Activated CD8-positive, alpha-beta T cell treated with anti-CD3 and anti-CD28 coated beads for 36 hours (primary cell): ENCODE data around the gene NACA. TPM values are rescaled to one million over a fixed set of nuclear protein-coding genes. Genes with fewer than 3 reads are reported as not detected.
"Not testable (repeated sequence)": the region's sequence is repeated elsewhere in the genome, so short reads cannot be mapped to it uniquely, and the experiment has no call there.

Source experiments
- ATAC-seq: fragments of 200-7000 bp; cut with Tn5 transposase; one replicate; pipeline ENCODE4 v1.10.0; 2021; ENCODE audit warnings: mild to moderate bottlenecking, moderate library complexity
- CTCF ChIA-PET: fragments of 350-600 bp; sonication (Branson Sonifier 250); formaldehyde crosslinking; loops from one replicate; lab custom pipeline; 2021; ENCODE audit warnings: antibody characterized with exemption; lab: Charles Lee
- POLR2A ChIA-PET: fragments of 350-600 bp; sonication (Branson Sonifier 250); formaldehyde crosslinking; loops from one replicate; lab custom pipeline; 2021; ENCODE audit warnings: antibody characterized with exemption; lab: Charles Lee
- DNase-seq: peaks from one replicate; pipeline ENCODE4 v3.0.0-alpha.2; 2020
- H3K27ac Mint-ChIP-seq: one replicate; pipeline ENCODE4 v1.8.0; 2021; ENCODE audit warnings: mild to moderate bottlenecking, mixed read lengths
- H3K27me3 Mint-ChIP-seq: one replicate; pipeline ENCODE4 v1.8.0; 2021; ENCODE audit warnings: mixed read lengths
- H3K36me3 Mint-ChIP-seq: one replicate; pipeline ENCODE4 v1.8.0; 2021; ENCODE audit warnings: low read depth, mixed read lengths
- H3K4me1 Mint-ChIP-seq: one replicate; pipeline ENCODE4 v1.8.0; 2021; ENCODE audit warnings: low read depth, mixed read lengths
- H3K4me3 Mint-ChIP-seq: one replicate; pipeline ENCODE4 v1.8.0; 2021; ENCODE audit warnings: mild to moderate bottlenecking, moderate library complexity, mixed read lengths
- H3K9me3 Mint-ChIP-seq: one replicate; pipeline ENCODE4 v1.8.0; 2021; ENCODE audit warnings: mixed read lengths
- CTCF ChIP-seq: fragments of 200-600 bp; IDR thresholded peaks from one replicate; pipeline ENCODE4 v1.8.0; 2022; ENCODE audit warnings: antibody characterized with exemption, mild to moderate bottlenecking
- intact Hi-C: fragments of 100-400 bp; cut with micrococcal nuclease; formaldehyde crosslinking; loops from one replicate; pipeline ENCODE4 v1.10.0; 2022
- total RNA-seq, 2 experiments: library from RNA; stranded (reverse); gene quantifications; one replicate each; pipeline ENCODE4 v1.2.3, GENCODE V29; 2021

Gene NACA
- total RNA-seq, 2 experiments from 2014 or later = 1,203 to 1,221 TPM

DNA sequence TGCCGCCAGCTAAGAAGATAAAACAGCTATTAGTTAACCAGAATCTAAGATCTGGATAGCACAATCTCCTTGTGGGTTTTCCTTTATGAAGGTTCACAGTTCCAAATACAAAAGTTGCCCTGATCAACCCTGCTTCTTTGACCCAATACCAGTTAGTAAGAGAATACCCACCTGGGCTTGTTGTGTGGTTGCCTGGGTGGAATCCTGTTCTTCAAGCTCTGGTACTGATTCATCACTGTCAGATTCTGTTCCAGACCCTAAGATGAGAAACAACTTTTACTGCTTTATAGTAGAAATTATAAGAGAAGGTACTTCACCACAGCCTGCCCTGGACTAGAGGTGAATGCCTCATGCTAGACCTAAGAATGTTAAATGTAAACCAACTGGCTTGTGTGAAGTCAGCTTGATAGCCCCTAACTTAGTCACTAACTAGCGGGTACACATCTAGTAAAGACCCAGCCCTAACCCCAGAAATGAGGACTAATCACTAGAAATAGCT lies 10.6 kb downstream of the NACA start:
- DNase-seq = no peak
- H3K9me3 Mint-ChIP-seq = no peaks in the 10 kb centered on the region
- intact Hi-C loops = no loop called here
- no peak for ATAC-seq
- no peak overlapping the region for H3K4me3 Mint-ChIP-seq
- CTCF ChIA-PET = interaction anchor here (1.5 kb wide), 1 partner anchor 30 kb away, joined by 5 read pairs; no protein-coding TSS in a partner anchor
- POLR2A ChIA-PET = interaction anchor here (0.6 to 1.7 kb wide), 8 partner anchors 14 to 1636 kb away, joined by 3 to 9 read pairs (median 3); no protein-coding TSS in a partner anchor
- H3K4me1 Mint-ChIP-seq = peaks cover 40% of the 10 kb centered on the region
- TF ChIP-seq CTCF = no peak
- peaks cover 66% of the 10 kb centered on the region for H3K36me3 Mint-ChIP-seq
- H3K27me3 Mint-ChIP-seq = no peaks in the 10 kb centered on the region
- H3K27ac Mint-ChIP-seq = peak overlapping the region; percentile 72

- Mint-ChIP-seq H3K27me3 (no peaks in the 10 kb centered on the region), H3K36me3 (peaks cover 57% of the 10 kb centered on the region), H3K27ac (no peak overlapping the region), H3K4me1 (peaks cover 30% of the 10 kb centered on the region), H3K4me3 (no peak overlapping the region), H3K9me3 (no peaks in the 10 kb centered on the region)
- intact Hi-C loops = no loop called here
- ChIA-PET CTCF (interaction anchor here (1.5 kb wide), 1 partner anchor 9 kb away, joined by 4 read pairs; no protein-coding TSS in a partner anchor), POLR2A (interaction anchor here (0.7 to 1.8 kb wide), 5 partner anchors 10 to 56 kb away, joined by 3 to 4 read pairs (median 3); no protein-coding TSS in a partner anchor)
- no peak for TF ChIP-seq CTCF
- ATAC-seq (no peak), DNase-seq (no peak)
These were observed 11.8 kb downstream of the NACA start for GRCh38 chr12:56713345-56713744.

- CTCF ChIA-PET = interaction anchor here (0.9 kb wide), 1 partner anchor 15 kb away, joined by 3 read pairs; the partner anchor contains the start of gene NACA
- ATAC-seq = no peak
- no peak overlapping the region for H3K4me3 Mint-ChIP-seq
These were observed 15.2 kb downstream of the NACA start for GRCh38 chr12:56709759-56710376.

GRCh38 chr12:56704522-56704921 lies 20.6 kb downstream of the NACA start:
- H3K36me3 Mint-ChIP-seq, POLR2A ChIA-PET, H3K4me1 Mint-ChIP-seq, H3K27me3 Mint-ChIP-seq, ATAC-seq, intact Hi-C loops, DNase-seq, H3K9me3 Mint-ChIP-seq, H3K27ac Mint-ChIP-seq, H3K4me3 Mint-ChIP-seq, CTCF ChIA-PET: not testable (repeated sequence)

More at GRCh38 chr12:56709759-56710376, 15.2 kb downstream of the NACA start:
- intact Hi-C loops = no loop called here
- Mint-ChIP-seq H3K36me3 (peaks cover 32% of the 10 kb centered on the region), H3K9me3 (no peaks in the 10 kb centered on the region), H3K4me1 (peaks cover 8% of the 10 kb centered on the region), H3K27ac (no peak overlapping the region), H3K27me3 (no peaks in the 10 kb centered on the region)
- POLR2A ChIA-PET = interaction anchor here (0.9 to 1.6 kb wide), 3 partner anchors 9 to 16 kb away, joined by 3 to 6 read pairs (median 5); partner anchors contain the start of gene NACA
- DNase-seq = no peak
- no peak for TF ChIP-seq CTCF

- no peak for DNase-seq
- intact Hi-C loops = no loop called here
- Mint-ChIP-seq H3K9me3 (no peaks in the 10 kb centered on the region), H3K27ac (no peak overlapping the region), H3K27me3 (peaks cover 2% of the 10 kb centered on the region), H3K4me3 (no peak overlapping the region), H3K4me1 (peaks cover 4% of the 10 kb centered on the region), H3K36me3 (no peaks in the 10 kb centered on the region)
- POLR2A ChIA-PET = interaction anchor here (0.9 to 2.0 kb wide), 3 partner anchors 11 to 22 kb away, joined by 3 to 7 read pairs (median 5); partner anchors contain the start of gene PTGES3
- TF ChIP-seq CTCF = no peak
- no peak for ATAC-seq
- CTCF ChIA-PET = interaction anchor here (1.0 kb wide), 1 partner anchor 185 kb away, joined by 3 read pairs; no protein-coding TSS in a partner anchor
These were observed 26.0 kb downstream of the NACA start for GRCh38 chr12:56699020-56699661.
